Central memory CD4-positive, alpha-beta T cell (primary cell): ENCODE results near the gene CEACAM1.
"Not testable (repeated sequence)": the region's sequence is repeated elsewhere in the genome, so short reads cannot be mapped to it uniquely, and the experiment has no call there.

Experiments
- DNase-seq: peaks from one replicate; pipeline ENCODE4 v3.0.0; 2022

The CEACAM1 gene

GRCh38 chr19:42547929-42548328 lies 19.6 kb upstream of the CEACAM1 start:
- no peak for DNase-seq

- DNase-seq = no peak
Measured at GRCh38 chr19:42546831-42547500, 18.7 kb upstream of the CEACAM1 start.

- no peak for DNase-seq
Measured at GRCh38 chr19:42544146-42544545, 15.9 kb upstream of the CEACAM1 start.

GRCh38 chr19:42542791-42543190 lies 14.5 kb upstream of the CEACAM1 start:
- no peak for DNase-seq

- DNase-seq = no peak
Measured at GRCh38 chr19:42540071-42540553, 11.8 kb upstream of the CEACAM1 start.

GRCh38 chr19:42538841-42539709 lies 10.8 kb upstream of the CEACAM1 start:
- no peak for DNase-seq

- not testable (repeated sequence) for DNase-seq
Measured at GRCh38 chr19:42535276-42535675, 7.0 kb upstream of the CEACAM1 start.

GRCh38 chr19:42534391-42534790 lies 6.1 kb upstream of the CEACAM1 start:
- no peak for DNase-seq

GRCh38 chr19:42532891-42533290 lies 4.6 kb upstream of the CEACAM1 start:
- DNase-seq = no peak

- no peak for DNase-seq
Measured at GRCh38 chr19:42531313-42531712, 3.0 kb upstream of the CEACAM1 start.

GRCh38 chr19:42529248-42529764 lies 1.0 kb upstream of the CEACAM1 start:
- DNase-seq = peak; percentile 65

GRCh38 chr19:42524943-42525342 lies 3.3 kb downstream of the CEACAM1 start:
- no peak for DNase-seq

- DNase-seq = no peak
Measured at GRCh38 chr19:42524250-42524649, 4.0 kb downstream of the CEACAM1 start.

- DNase-seq = not testable (repeated sequence)
Measured at GRCh38 chr19:42522262-42522661, 6.0 kb downstream of the CEACAM1 start.

GRCh38 chr19:42521346-42522030 lies 6.8 kb downstream of the CEACAM1 start:
- DNase-seq = no peak

- DNase-seq = no peak
Measured at GRCh38 chr19:42519108-42519507, 9.2 kb downstream of the CEACAM1 start.

- DNase-seq = no peak
Measured at GRCh38 chr19:42516771-42517170, 11.5 kb downstream of the CEACAM1 start.

- no peak for DNase-seq
Measured at GRCh38 chr19:42515241-42515832, 12.9 kb downstream of the CEACAM1 start.

- no peak for DNase-seq
Measured at GRCh38 chr19:42514449-42514848, 13.8 kb downstream of the CEACAM1 start.

- no peak for DNase-seq
Measured at GRCh38 chr19:42512743-42513304, 15.5 kb downstream of the CEACAM1 start.

GRCh38 chr19:42512130-42512636 lies 16.1 kb downstream of the CEACAM1 start:
- DNase-seq = no peak

GRCh38 chr19:42511340-42511739 lies 16.9 kb downstream of the CEACAM1 start:
- no peak for DNase-seq
